A549 (cell line): ENCODE results near the gene MUC5AC.
"Not testable (repeated sequence)": the region's sequence is repeated elsewhere in the genome, so short reads cannot be mapped to it uniquely, and the experiment has no call there.

Experiments
- CEBPB ChIP-seq, 2 experiments: fragments of >200 bp in 1 of 2; sonication (Bioruptor Twin) in 1 of 2; formaldehyde crosslinking in 1 of 2; IDR thresholded peaks; 2 replicates each; pipeline ENCODE4 v1.6.1; 2012 to 2016
- CHD2 ChIP-seq: fragments of 150-350 bp; IDR thresholded peaks from 2 replicates; pipeline ENCODE4 v1.6.1; 2014; ENCODE audit warnings: low read length; ENCODE audit not compliant: partially characterized antibody
- CTCF ChIP-seq: fragments of >200 bp; sonication (Bioruptor Twin); formaldehyde crosslinking; IDR thresholded peaks from 3 replicates; pipeline ENCODE4 v1.5.1; 2016
- EP300 ChIP-seq, 2 experiments: fragments of >200 bp; sonication (Bioruptor Twin); formaldehyde crosslinking; IDR thresholded peaks; 2 replicates in 1 of 2; 3 replicates in 1 of 2; pipeline ENCODE4 v1.6.1; 2016 to 2017
- ESRRA ChIP-seq: fragments of 150-350 bp; IDR thresholded peaks from 2 replicates; pipeline ENCODE4 v1.6.1; 2014; ENCODE audit warnings: mild to moderate bottlenecking, low read length, borderline replicate concordance
- MAZ ChIP-seq: fragments of 150-350 bp; IDR thresholded peaks from 2 replicates; pipeline ENCODE4 v1.6.1; 2014; ENCODE audit warnings: antibody characterized with exemption, low read depth, low read length, borderline replicate concordance
- NR3C1 ChIP-seq: fragments of >200 bp; sonication (Bioruptor Twin); formaldehyde crosslinking; IDR thresholded peaks from 3 replicates; pipeline ENCODE4 v1.6.1; 2017
- PBX3 ChIP-seq: IDR thresholded peaks from 2 replicates; pipeline ENCODE4 v1.6.1; 2012
- POLR2A ChIP-seq: IDR thresholded peaks from 2 replicates; pipeline ENCODE4 v1.6.1; 2012; ENCODE audit warnings: mild to moderate bottlenecking, low read length
- RFX5 ChIP-seq: fragments of 450-650 bp; IDR thresholded peaks from 2 replicates; pipeline ENCODE4 v1.7.1; 2014; ENCODE audit warnings: antibody characterized with exemption, mild to moderate bottlenecking, moderate library complexity
- SMC3 ChIP-seq: fragments of >200 bp; sonication (Bioruptor Twin); formaldehyde crosslinking; IDR thresholded peaks from 3 replicates; pipeline ENCODE4 v1.6.1; 2018; ENCODE audit warnings: inconsistent platforms
- USF2 ChIP-seq: fragments of 450-650 bp; IDR thresholded peaks from 2 replicates; pipeline ENCODE4 v1.6.1; 2014; ENCODE audit warnings: antibody characterized with exemption
- ZNF302 ChIP-seq: fragments of 250-450 bp; sonication (Bioruptor Pico); IDR thresholded peaks from 2 replicates; pipeline ENCODE4 v1.9.0; 2021; ENCODE audit warnings: inconsistent platforms, mild to moderate bottlenecking, moderate library complexity

GRCh38 chr11:1244557-1244956 is 86.8 kb downstream of the MUC5AC start:
- TF ChIP-seq RFX5; POLR2A; PBX3; USF2; ZNF302 (CRISPR knock-in tag); CHD2; NR3C1; MAZ; ESRRA; CTCF; EP300 (IDR thresholded peaks at IDR 0.05); CEBPB (IDR thresholded peaks at IDR 0.05); SMC3: not testable (repeated sequence)
